Activated T-helper 1 cell treated with anti-CD3 and anti-CD28 coated beads, Interleukin-2, amount 50 U/mL, for 16 hours (primary cell): ENCODE measurements around the gene ORC4.
A peak's percentile ranks its signal among the peaks of the same experiment; 100 is the strongest.

Experiments
- DNase-seq, 2 donors: peaks; one replicate each; pipeline ENCODE4 v3.0.0-alpha.2; 2020; ENCODE audit warnings: low read depth in 1 of 2, low spot score in 1 of 2

ORC4 gene

DNA sequence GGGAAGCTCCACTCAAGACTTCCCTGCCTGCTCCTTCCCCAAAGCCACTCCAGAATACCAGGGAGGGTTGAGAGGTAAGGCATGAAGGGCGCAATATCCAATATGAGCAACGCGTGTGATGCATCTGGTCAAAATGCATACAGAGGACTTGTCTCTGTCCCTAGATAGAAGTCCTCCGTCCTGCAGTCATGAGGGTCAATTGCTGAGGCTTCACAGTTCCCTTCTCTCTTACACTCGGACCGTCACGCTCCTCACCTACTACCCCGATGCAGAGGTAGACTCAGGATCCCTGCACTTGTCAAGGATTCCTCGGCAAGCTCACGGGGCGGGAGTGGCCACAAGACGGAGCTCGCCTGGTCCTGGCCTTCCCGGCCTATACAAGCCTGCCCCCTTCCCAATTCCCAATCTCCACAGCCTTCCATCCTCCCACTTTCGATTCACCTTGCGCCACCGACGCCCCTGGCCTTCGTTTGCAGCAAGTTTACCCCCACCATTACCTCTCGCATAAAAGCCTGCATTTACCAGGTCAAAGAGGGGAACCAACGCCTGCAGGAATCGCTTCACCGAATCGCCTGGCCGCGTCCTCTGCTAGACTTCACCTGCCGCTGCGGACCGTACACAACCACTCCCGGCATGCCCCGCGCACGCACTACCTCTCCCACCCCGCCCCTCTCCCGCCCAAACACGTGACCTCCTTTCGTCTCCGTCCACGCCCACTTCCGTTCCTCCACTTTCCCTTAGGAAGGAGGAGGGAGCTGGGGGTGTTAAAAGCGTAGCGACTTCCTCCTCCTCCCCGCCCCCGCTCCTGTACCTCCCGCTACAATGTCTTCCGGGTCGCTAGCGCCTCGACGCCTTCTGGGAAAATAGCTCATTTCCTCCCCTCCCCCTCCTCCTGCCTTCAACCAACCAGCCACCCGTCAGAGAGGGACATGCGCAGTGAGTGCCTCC is at the start of gene ORC4:
TSS of gene ORC4 (minus strand) at position 627 of the 948 bp plus-strand sequence. CDS start 44,779 bp downstream, outside the sequence.
- DNase-seq: peak; percentile 94 to 97

DNA sequence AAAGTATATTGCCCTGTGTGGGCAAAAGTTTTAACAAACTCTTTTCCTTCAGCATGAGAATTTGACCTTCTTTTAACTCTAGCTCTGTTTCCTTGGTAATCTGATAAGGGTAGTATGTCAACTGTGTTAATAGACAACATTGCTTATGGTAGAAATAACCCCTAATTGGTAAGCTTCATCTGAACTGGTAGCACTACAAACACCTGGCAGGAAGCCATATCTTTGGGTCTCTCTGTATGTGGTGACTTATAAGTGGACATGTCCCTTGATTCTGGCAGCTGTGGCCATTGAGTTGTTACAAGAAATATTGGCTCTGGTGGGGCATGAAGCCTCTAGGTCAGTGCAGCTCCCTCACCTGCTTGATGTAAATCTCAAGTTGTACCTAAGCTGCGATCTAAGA is 47.3 kb upstream of the ORC4 start:
- no peak for DNase-seq

DNA sequence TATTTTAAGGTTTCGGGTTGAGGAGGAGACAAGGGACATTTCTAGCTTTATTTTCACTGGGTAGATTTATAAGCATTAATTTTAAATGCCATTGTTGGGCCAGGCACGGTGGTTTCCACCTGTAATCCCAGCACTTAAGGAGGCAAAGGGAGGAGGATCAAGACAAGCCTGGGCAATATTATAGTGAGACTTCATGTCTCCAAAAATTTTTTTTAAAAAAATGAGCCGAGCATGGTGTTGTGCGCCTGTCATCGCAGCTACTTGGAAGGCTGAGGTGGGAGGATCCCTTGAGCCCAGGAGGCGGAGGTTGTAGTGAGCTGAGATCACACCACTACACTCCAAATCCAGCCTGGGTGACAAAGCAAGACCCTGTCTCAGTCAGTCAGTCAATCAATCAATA is 45.4 kb upstream of the ORC4 start:
- DNase-seq: no peak

DNA sequence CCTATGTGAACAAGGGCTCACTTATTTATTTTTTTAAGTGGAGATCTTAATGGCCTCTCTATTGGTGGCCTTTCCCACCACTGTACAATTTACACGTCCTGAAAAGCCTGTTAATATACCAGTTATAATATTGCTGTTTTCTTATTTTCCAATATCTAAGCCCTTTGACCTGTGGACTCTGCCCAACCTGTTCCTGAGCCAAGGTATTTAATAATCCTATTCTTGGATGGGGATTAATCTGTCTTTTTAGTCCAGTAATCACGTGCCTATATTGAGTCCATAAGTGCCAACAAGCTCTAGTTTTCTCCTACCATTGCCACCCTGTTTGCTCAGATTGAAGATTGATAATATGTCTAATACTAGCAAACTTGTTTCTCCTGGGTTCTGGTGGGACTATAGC is 43.1 kb upstream of the ORC4 start:
- DNase-seq: no peak

DNA sequence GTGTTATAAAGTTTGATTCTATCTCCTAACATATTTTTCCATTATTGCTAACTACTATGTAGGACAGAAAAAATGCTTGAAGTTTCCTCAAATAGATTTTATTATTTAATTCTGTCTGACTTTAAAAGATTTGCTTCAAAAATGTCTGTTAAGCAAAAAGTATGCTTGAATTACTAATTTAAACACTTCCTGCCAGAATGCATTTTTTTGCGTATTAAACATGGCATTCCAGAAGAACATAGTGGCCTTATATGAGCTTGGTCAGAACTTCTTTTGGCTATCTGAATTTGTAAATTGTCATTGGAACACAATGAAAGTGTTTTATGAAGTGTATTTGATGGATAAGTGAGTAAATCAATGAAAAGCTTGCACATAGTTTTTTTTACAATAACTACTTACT is 38.1 kb upstream of the ORC4 start:
- no peak for DNase-seq

DNA sequence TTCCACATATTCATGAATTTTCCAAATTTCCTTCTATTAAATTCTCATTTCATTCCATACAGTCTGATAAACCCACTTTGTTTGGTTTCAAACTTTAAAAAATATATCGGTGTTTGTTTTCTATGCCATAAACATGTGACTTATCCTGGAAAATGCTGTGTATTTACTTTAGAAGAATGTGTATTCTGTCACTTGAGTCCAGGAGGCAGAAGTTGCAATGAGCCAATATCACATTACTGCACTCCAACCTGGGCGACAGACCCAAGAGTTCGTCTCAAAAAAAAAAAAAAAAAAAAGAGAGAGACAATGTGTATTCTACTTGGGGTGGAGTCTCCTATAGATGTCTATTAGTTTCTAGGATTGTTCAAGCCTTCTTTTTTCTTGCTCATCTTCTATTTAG is 32.1 kb upstream of the ORC4 start:
- no peak for DNase-seq

DNA sequence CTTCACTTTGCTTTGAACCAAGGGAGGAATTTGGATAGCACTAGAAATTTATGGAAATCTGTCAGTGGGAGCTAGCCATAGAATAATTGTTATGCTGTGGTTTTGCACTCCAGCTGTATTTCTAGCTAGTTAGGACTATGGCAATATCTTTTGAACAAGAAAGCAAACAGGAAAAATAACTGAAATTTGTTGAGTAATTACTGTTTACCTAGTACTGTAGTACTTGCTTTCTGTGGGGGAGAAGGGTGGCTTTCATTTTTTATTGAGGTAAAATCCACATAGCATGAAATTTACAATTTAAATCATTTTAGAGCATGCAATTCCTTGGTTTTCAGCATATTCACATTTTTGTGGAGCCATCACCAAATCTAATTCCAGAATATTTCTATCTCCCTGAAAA is 28.7 kb upstream of the ORC4 start:
- DNase-seq: no peak

DNA sequence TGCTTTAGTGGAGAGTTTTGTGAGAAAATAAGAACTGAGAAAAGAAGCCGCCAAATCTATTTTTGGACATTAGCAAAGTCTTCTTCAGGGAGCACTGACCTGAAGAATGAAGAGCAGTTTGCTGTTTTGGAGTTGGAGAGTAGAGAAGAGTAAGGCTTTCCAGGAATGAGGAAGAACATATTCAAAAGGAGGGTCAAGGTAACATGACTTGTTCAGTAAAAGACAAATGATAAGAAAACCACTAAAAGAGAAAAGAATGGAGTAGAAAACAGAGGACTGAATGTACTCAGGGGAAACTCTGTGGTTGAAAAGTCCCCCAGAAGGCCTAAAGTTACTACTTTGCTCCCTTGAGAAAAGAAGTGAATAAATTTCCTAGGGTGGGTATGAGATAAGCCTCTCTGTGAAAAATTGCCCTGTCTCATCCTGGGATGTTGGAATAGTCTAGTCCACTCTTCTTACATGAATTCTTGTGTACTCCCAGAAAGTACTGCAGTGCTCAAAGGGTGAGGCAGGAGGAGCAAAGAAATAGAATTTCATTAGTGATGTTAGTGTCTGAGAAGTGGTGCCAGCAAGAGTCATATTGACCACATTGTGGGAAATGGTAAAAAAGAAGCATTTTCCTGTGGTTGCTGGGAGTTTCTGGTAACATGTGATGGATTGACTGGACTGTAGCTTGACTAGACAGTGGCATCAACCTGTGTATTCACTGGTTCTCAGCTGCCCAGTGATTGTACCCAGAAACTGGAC is 28.1 kb upstream of the ORC4 start:
- no peak for DNase-seq

DNA sequence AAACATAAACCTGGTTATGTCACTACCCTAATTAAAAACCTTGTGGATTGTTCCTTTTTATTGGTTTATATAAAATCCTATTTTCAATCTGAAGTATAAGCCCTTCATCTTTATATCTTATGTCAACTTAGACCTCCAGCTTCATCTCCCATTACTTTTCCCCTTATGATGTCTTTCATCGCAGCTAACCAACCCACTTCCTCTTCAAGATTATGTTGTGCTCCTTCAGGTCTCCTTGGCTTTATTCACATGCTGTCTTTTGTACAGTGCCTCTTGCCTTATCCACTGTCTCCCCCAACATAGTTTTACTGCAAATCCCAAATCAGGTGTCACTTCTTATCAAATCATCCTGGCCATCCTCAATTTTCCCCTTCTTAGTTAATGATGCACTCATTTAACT is 26.3 kb upstream of the ORC4 start:
- no peak for DNase-seq

- no peak for DNase-seq
Observed at GRCh38 chr2:148044322-148044721, 23.8 kb upstream of the ORC4 start.

GRCh38 chr2:148042219-148042618 is 21.7 kb upstream of the ORC4 start:
- no peak for DNase-seq

GRCh38 chr2:148039783-148040182 is 19.2 kb upstream of the ORC4 start:
- no peak for DNase-seq

GRCh38 chr2:148032215-148032614 is 11.7 kb upstream of the ORC4 start:
- DNase-seq: no peak

DNA sequence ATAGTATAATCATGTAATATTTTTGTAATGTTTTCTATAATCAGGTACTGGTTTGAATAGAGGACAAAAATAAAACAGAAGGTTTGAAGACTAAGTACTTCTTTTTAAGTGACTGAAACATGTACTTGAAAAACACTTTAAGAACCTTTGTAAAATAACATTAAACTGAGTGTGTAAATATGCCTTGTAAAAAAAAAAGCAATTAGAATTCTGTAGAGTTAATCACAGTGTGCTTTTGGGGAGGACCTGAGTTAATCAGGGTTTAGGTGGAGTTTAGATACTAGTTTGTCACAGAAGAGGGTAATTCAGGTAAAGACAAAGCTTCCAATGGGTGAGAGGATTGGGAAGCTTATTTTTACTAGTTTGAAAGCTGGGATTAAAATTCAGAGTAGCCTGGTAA is 10.6 kb upstream of the ORC4 start:
- DNase-seq: no peak

GRCh38 chr2:148028781-148029180 is 8.2 kb upstream of the ORC4 start:
- DNase-seq: no peak

- DNase-seq: no peak
Observed at GRCh38 chr2:148027822-148028221, 7.3 kb upstream of the ORC4 start.

GRCh38 chr2:148026573-148026972 is 6.0 kb upstream of the ORC4 start:
- DNase-seq: no peak

GRCh38 chr2:148023861-148024260 is 3.3 kb upstream of the ORC4 start:
- no peak for DNase-seq

- DNase-seq: no peak
Observed at GRCh38 chr2:148022882-148023281, 2.3 kb upstream of the ORC4 start.

DNA sequence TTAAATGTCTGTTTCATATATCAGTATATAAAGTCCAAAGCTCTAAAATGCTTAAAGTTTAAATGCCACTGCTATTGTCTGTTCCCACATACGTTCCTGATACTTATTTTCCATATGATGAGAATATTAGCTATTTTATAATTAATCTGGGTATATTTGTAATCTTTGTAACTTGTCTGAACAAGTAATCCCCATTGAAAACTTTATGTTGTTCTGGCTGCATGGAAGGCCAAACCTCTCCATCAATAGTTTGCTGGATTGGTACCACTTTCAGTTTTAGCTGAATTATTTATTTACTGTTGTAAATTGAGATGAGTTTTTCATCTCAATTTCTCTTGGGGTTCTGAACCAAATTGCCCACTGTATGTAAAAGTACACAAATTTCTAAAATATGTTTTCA is 1.8 kb upstream of the ORC4 start:
- no peak for DNase-seq

GRCh38 chr2:148021886-148022285 is 1.3 kb upstream of the ORC4 start:
- DNase-seq: no peak
